NCI-H2196 treated with DMSO at 0.1 percent for 48 hours (cell line): ENCODE results near the gene HRH3.

Experiments
- DNase-seq: peaks from one replicate; lab custom pipeline; 2025; ENCODE audit not compliant: unreplicated experiment; lab: John Stamatoyannopoulos, UW

HRH3 gene

GRCh38 chr20:62230696-62231095, 10.6 kb upstream of the HRH3 start:
- no peak for DNase-seq

- no peak for DNase-seq
Observed at GRCh38 chr20:62230276-62230675, 10.2 kb upstream of the HRH3 start.

- no peak for DNase-seq
Observed at GRCh38 chr20:62229667-62230066, 9.6 kb upstream of the HRH3 start.

- DNase-seq = no peak
Observed at GRCh38 chr20:62228982-62229545, 9.0 kb upstream of the HRH3 start.

GRCh38 chr20:62227977-62228958, 8.2 kb upstream of the HRH3 start:
- no peak for DNase-seq

GRCh38 chr20:62227591-62227976, 7.5 kb upstream of the HRH3 start:
- no peak for DNase-seq

- no peak for DNase-seq
Observed at GRCh38 chr20:62226707-62227590, 6.9 kb upstream of the HRH3 start.

- no peak for DNase-seq
Observed at GRCh38 chr20:62225820-62226635, 6.0 kb upstream of the HRH3 start.

- DNase-seq = no peak
Observed at GRCh38 chr20:62225026-62225425, 4.9 kb upstream of the HRH3 start.

- no peak for DNase-seq
Observed at GRCh38 chr20:62224113-62224855, 4.2 kb upstream of the HRH3 start.

- DNase-seq = no peak
Observed at GRCh38 chr20:62223571-62223970, 3.5 kb upstream of the HRH3 start.

GRCh38 chr20:62222972-62223371, 2.9 kb upstream of the HRH3 start:
- no peak for DNase-seq

- DNase-seq = no peak
Observed at GRCh38 chr20:62222266-62222850, 2.3 kb upstream of the HRH3 start.

GRCh38 chr20:62220666-62221568, 839 bp upstream of the HRH3 start:
- no peak for DNase-seq

GRCh38 chr20:62219101-62219991, 732 bp downstream of the HRH3 start:
- no peak for DNase-seq

GRCh38 chr20:62217913-62218773, 1.9 kb downstream of the HRH3 start:
- DNase-seq = no peak
